Measurements from ENCODE around the gene PIEZO1.

DNA sequence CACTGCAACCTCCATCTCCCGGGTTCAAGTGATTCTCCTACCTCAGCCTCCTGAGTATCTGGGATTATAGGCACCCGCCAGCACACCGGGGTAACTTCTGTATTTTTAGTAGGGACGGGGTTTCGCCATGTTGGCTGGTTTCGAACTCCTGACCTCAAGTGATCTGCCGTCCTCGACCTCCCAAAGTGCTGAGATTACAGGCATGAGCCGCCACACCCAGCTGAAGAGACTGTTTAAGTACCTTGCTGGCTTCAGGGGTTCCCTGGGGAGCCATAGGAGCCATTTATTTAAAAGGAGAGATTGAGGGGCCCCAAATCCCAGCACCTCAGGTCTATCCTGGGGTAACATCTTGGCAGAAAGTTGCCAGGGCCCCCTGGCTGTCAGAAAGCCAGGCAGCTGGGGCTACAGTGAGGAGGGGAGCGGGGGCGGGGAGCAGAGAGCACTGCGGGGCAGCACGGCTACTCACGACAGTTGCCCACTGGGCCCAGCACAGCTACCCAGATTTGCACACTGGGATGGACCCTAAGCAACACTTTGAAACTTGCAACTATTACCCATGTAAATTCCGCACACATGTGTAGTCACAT lies 100.4 kb downstream of the PIEZO1 start:
- no peak for TF ChIP-seq TAF1 (IDR thresholded peaks at IDR 0.05; ENCODE audit: borderline replicate concordance, low read depth, low read length)
- TF ChIP-seq RBBP5 (conservative IDR thresholded peaks at IDR 0.05) = no peak
- no peak for TF ChIP-seq NFXL1 (IDR thresholded peaks at IDR 0.05; ENCODE audit: borderline replicate concordance)
- TF ChIP-seq, protein P1, sequence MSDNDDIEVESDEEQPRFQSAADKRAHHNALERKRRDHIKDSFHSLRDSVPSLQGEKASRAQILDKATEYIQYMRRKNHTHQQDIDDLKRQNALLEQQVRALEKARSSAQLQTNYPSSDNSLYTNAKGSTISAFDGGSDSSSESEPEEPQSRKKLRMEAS (IDR thresholded peaks at IDR 0.05; ENCODE audit: low read depth, low read length) = no peak

Measured in GM12878 (cell line).